GM10266 (cell line): ENCODE results near the gene COL25A1.
A peak's percentile ranks its signal among the peaks of the same experiment; 100 is the strongest.

Source experiments
- DNase-seq: peaks from one replicate; pipeline ENCODE4 v3.0.0; 2012; ENCODE audit errors: extremely low spot score
- CTCF ChIP-seq: IDR thresholded peaks from 2 replicates; pipeline ENCODE4 v1.5.1; 2012; ENCODE audit warnings: mild to moderate bottlenecking, low read depth; ENCODE audit not compliant: control insufficient read depth, insufficient read depth; ENCODE audit errors: missing control alignments

COL25A1 gene

GRCh38 chr4:109303140-109303496 lies 660 bp upstream of the COL25A1 start:
- DNase-seq: no peak

GRCh38 chr4:109301651-109302360 lies 652 bp downstream of the COL25A1 start:
- TF ChIP-seq CTCF: no peak
- DNase-seq: no peak

More at GRCh38 chr4:109303140-109303496, 660 bp upstream of the COL25A1 start:
- TF ChIP-seq CTCF: no peak

- peak; percentile 24 for DNase-seq
- TF ChIP-seq CTCF: peak; percentile 31
Measured at GRCh38 chr4:109298279-109299010, 4.0 kb downstream of the COL25A1 start.

GRCh38 chr4:109296527-109296926 lies 5.9 kb downstream of the COL25A1 start:
- no peak for TF ChIP-seq CTCF
- no peak for DNase-seq

- TF ChIP-seq CTCF: no peak
- no peak for DNase-seq
Measured at GRCh38 chr4:109295081-109295480, 7.4 kb downstream of the COL25A1 start.

GRCh38 chr4:109294468-109295020 lies 7.9 kb downstream of the COL25A1 start:
- no peak for TF ChIP-seq CTCF
- DNase-seq: no peak

GRCh38 chr4:109294006-109294405 lies 8.5 kb downstream of the COL25A1 start:
- peak; percentile 32 for DNase-seq

More at GRCh38 chr4:109294006-109294405, 8.5 kb downstream of the COL25A1 start:
- peak; percentile 42 for TF ChIP-seq CTCF
